ENCODE data around the gene CEP128. TPM values are rescaled to one million over a fixed set of nuclear protein-coding genes. Genes with fewer than 3 reads are reported as not detected.

CEP128 gene
- total RNA-seq, 2 experiments from 2014 or later = 12.3 to 13.0 TPM

- Mint-ChIP-seq H3K4me3 (no peak overlapping the region), H3K4me1 (ENCODE audit: low read depth) (no peaks in the 10 kb centered on the region), H3K27ac (no peak overlapping the region), H3K36me3 (ENCODE audit: low read depth) (no peaks in the 10 kb centered on the region), H3K27me3 (no peaks in the 10 kb centered on the region), H3K9me3 (no peaks in the 10 kb centered on the region)
- Histone ChIP-seq H3K36me3 (ENCODE audit: insufficient read depth, low read length) (no peaks in the 10 kb centered on the region), H3K4me3 (ENCODE audit: low read length) (no peak overlapping the region), H3K4me1 (ENCODE audit: insufficient read depth, low read length) (no peaks in the 10 kb centered on the region), H3K9me3 (ENCODE audit: control insufficient read depth in 1 of 2, insufficient read depth in 1 of 2, low read length in 2 of 2) (no peaks in the 10 kb centered on the region), H3K27ac (ENCODE audit: low read depth in 1 of 2, low read length in 2 of 2) (no peak overlapping the region), H3K27me3 (ENCODE audit: control insufficient read depth in 1 of 2, insufficient read depth in 2 of 2, low read length in 2 of 2) (no peaks in the 10 kb centered on the region)
- DNase-seq (no peak), ATAC-seq (ENCODE audit: poor library complexity) (no peak)
- ChIA-PET POLR2A (no interaction called here), CTCF (no interaction called here)
- TF ChIP-seq CTCF (IDR thresholded peaks at IDR 0.05) = no peak
- intact Hi-C loops (cut with DNase I, micrococcal nuclease) = no loop called here
Measured at GRCh38 chr14:80498533-80498932, 443.0 kb downstream of the CEP128 start.

GRCh38 chr14:80496090-80496489, 445.4 kb downstream of the CEP128 start:
- Histone ChIP-seq H3K9me3 (ENCODE audit: control insufficient read depth in 1 of 2, insufficient read depth in 1 of 2, low read length in 2 of 2) (no peaks in the 10 kb centered on the region), H3K27ac (ENCODE audit: low read depth in 1 of 2, low read length in 2 of 2) (no peak overlapping the region), H3K36me3 (ENCODE audit: insufficient read depth, low read length) (no peaks in the 10 kb centered on the region), H3K4me1 (ENCODE audit: insufficient read depth, low read length) (no peaks in the 10 kb centered on the region), H3K27me3 (ENCODE audit: control insufficient read depth in 1 of 2, insufficient read depth in 2 of 2, low read length in 2 of 2) (no peaks in the 10 kb centered on the region), H3K4me3 (ENCODE audit: low read length) (no peak overlapping the region)
- DNase-seq = no peak
- Mint-ChIP-seq H3K4me1 (ENCODE audit: low read depth) (peaks cover 8% of the 10 kb centered on the region), H3K36me3 (ENCODE audit: low read depth) (no peaks in the 10 kb centered on the region), H3K4me3 (no peak overlapping the region), H3K27ac (no peak overlapping the region), H3K9me3 (no peaks in the 10 kb centered on the region), H3K27me3 (no peaks in the 10 kb centered on the region)
- ATAC-seq (ENCODE audit: poor library complexity) = no peak
- POLR2A ChIA-PET = interaction anchor here (0.7 kb wide), 1 partner anchor 24 kb away, joined by 3 read pairs; no protein-coding TSS in a partner anchor
- intact Hi-C loops (cut with DNase I, micrococcal nuclease) = no loop called here
- CTCF ChIA-PET = no interaction called here
- TF ChIP-seq CTCF (IDR thresholded peaks at IDR 0.05) = no peak

GRCh38 chr14:80494769-80495168, 446.8 kb downstream of the CEP128 start:
- ChIA-PET CTCF (no interaction called here), POLR2A (no interaction called here)
- intact Hi-C loops (cut with DNase I, micrococcal nuclease) = no loop called here
- no peak overlapping the region for H3K27ac Mint-ChIP-seq
- no peaks in the 10 kb centered on the region for H3K27me3 Mint-ChIP-seq
- H3K9me3 Mint-ChIP-seq = no peaks in the 10 kb centered on the region
- no peaks in the 10 kb centered on the region for H3K36me3 ChIP-seq (ENCODE audit: insufficient read depth, low read length)
- H3K27ac ChIP-seq (ENCODE audit: low read depth in 1 of 2, low read length in 2 of 2) = no peak overlapping the region
- no peak for TF ChIP-seq CTCF (IDR thresholded peaks at IDR 0.05)
- no peaks in the 10 kb centered on the region for H3K9me3 ChIP-seq (ENCODE audit: control insufficient read depth in 1 of 2, insufficient read depth in 1 of 2, low read length in 2 of 2)
- no peak for DNase-seq
- no peak overlapping the region for H3K4me3 Mint-ChIP-seq
- no peaks in the 10 kb centered on the region for H3K27me3 ChIP-seq (ENCODE audit: control insufficient read depth in 1 of 2, insufficient read depth in 2 of 2, low read length in 2 of 2)
- peaks cover 9% of the 10 kb centered on the region for H3K4me1 Mint-ChIP-seq (ENCODE audit: low read depth)
- no peak overlapping the region for H3K4me3 ChIP-seq (ENCODE audit: low read length)
- no peak for ATAC-seq (ENCODE audit: poor library complexity)
- H3K36me3 Mint-ChIP-seq (ENCODE audit: low read depth) = no peaks in the 10 kb centered on the region
- no peaks in the 10 kb centered on the region for H3K4me1 ChIP-seq (ENCODE audit: insufficient read depth, low read length)
